Kidney glomerular epithelial cell (primary cell): ENCODE measurements around the gene TMC1.

Source experiments
- DNase-seq: peaks from one replicate; lab custom pipeline; 2025; lab: John Stamatoyannopoulos, UW

The TMC1 gene

GRCh38 chr9:72575666-72576065 lies 54.3 kb downstream of the TMC1 start:
- no peak for DNase-seq

- DNase-seq: no peak
Observed at GRCh38 chr9:72576087-72576486, 54.7 kb downstream of the TMC1 start.

GRCh38 chr9:72577212-72577753 lies 55.9 kb downstream of the TMC1 start:
- no peak for DNase-seq

GRCh38 chr9:72579190-72579589 lies 57.8 kb downstream of the TMC1 start:
- no peak for DNase-seq

- no peak for DNase-seq
Observed at GRCh38 chr9:72579880-72580550, 58.6 kb downstream of the TMC1 start.

- peak; percentile 38 for DNase-seq
Observed at GRCh38 chr9:72581694-72582093, 60.3 kb downstream of the TMC1 start.

- no peak for DNase-seq
Observed at GRCh38 chr9:72583370-72583769, 62.0 kb downstream of the TMC1 start.

- no peak for DNase-seq
Observed at GRCh38 chr9:72586388-72587130, 65.2 kb downstream of the TMC1 start.

- DNase-seq: no peak
Observed at GRCh38 chr9:72588336-72588735, 66.9 kb downstream of the TMC1 start.

- DNase-seq: peak; percentile 60
Observed at GRCh38 chr9:72589667-72590521, 68.5 kb downstream of the TMC1 start.

- DNase-seq: no peak
Observed at GRCh38 chr9:72590824-72591223, 69.4 kb downstream of the TMC1 start.

GRCh38 chr9:72592502-72593403 lies 71.3 kb downstream of the TMC1 start:
- DNase-seq: peak; percentile 74

- DNase-seq: no peak
Observed at GRCh38 chr9:72596451-72597180, 75.2 kb downstream of the TMC1 start.

- no peak for DNase-seq
Observed at GRCh38 chr9:72597181-72597517, 75.7 kb downstream of the TMC1 start.

GRCh38 chr9:72597601-72598000 lies 76.2 kb downstream of the TMC1 start:
- no peak for DNase-seq

- DNase-seq: no peak
Observed at GRCh38 chr9:72598639-72599038, 77.2 kb downstream of the TMC1 start.

- no peak for DNase-seq
Observed at GRCh38 chr9:72599874-72600534, 78.6 kb downstream of the TMC1 start.

- no peak for DNase-seq
Observed at GRCh38 chr9:72600671-72601070, 79.3 kb downstream of the TMC1 start.

GRCh38 chr9:72601615-72602014 lies 80.2 kb downstream of the TMC1 start:
- DNase-seq: no peak

GRCh38 chr9:72612449-72612848 lies 91.0 kb downstream of the TMC1 start:
- DNase-seq: no peak
